CD14-positive monocyte (primary cell): ENCODE measurements around the gene AKR1C2. TPM values are rescaled to one million over a fixed set of nuclear protein-coding genes. Genes with fewer than 3 reads are reported as not detected.

ENCODE experiments used
- DNase-seq, 3 donors: peaks; one replicate each; pipeline ENCODE4 v3.0.0-alpha.2; 2011 to 2022
- H2AFZ ChIP-seq: 2 replicates; pipeline ENCODE4 v1.6.0; 2012; ENCODE audit warnings: mild to moderate bottlenecking, low read depth, low read length, inconsistent platforms; ENCODE audit not compliant: insufficient read depth, poor library complexity, severe bottlenecking
- H3K27ac ChIP-seq, 2 donors: 1 replicate in 1 of 2; 2 replicates in 1 of 2; pipeline ENCODE4 v1.5.1; 2012 to 2013; ENCODE audit warnings: low read length in 2 of 2, control low read depth in 1 of 2, inconsistent platforms in 1 of 2, low read depth in 1 of 2, mild to moderate bottlenecking in 1 of 2
- H3K27me3 ChIP-seq, 2 donors: one replicate each; pipeline versions ENCODE4 v1.6.0 to v1.6.1; 2011 to 2013; ENCODE audit warnings: low read length in 2 of 2; ENCODE audit not compliant: control insufficient read depth in 2 of 2, insufficient read depth in 2 of 2
- H3K36me3 ChIP-seq, 2 donors: replicated peaks in 1 of 2; 1 replicate in 1 of 2; 2 replicates in 1 of 2; pipeline versions ENCODE4 v1.5.1 to v1.6.1; 2012 to 2013; ENCODE audit warnings: low read length in 2 of 2, control low read depth in 1 of 2, inconsistent platforms in 1 of 2, mild to moderate bottlenecking in 1 of 2; ENCODE audit not compliant: insufficient read depth in 2 of 2, control insufficient read depth in 1 of 2
- H3K4me1 ChIP-seq, 2 donors: 1 replicate in 1 of 2; 2 replicates in 1 of 2; pipeline versions ENCODE4 v1.5.1 to v1.6.1; 2012 to 2013; ENCODE audit warnings: low read length in 2 of 2, control low read depth in 1 of 2, inconsistent platforms in 1 of 2, mild to moderate bottlenecking in 1 of 2, moderate library complexity in 1 of 2; ENCODE audit not compliant: insufficient read depth in 2 of 2, control insufficient read depth in 1 of 2
- H3K4me2 ChIP-seq: replicated peaks from 2 replicates; pipeline ENCODE3; 2012; ENCODE audit warnings: low read length, moderate library complexity, mild to moderate bottlenecking; ENCODE audit not compliant: poor library complexity, severe bottlenecking; ENCODE audit errors: extremely low read depth
- H3K4me3 ChIP-seq, 3 experiments: fragments of 200-600 bp in 1 of 3; sonication (generic) in 1 of 3; replicated peaks in 1 of 3; 1 replicate in 2 of 3; 2 replicates in 1 of 3; pipeline ENCODE4 v1.5.1; 2011 to 2013; ENCODE audit warnings: low read length in 3 of 3, mild to moderate bottlenecking in 3 of 3, control low read depth in 2 of 3, low read depth in 2 of 3, inconsistent platforms in 1 of 3, moderate library complexity in 1 of 3
- H3K79me2 ChIP-seq: 2 replicates; pipeline ENCODE4 v1.6.0; 2012; ENCODE audit warnings: mild to moderate bottlenecking, control low read depth, inconsistent platforms, low read length, moderate library complexity; ENCODE audit not compliant: insufficient read depth
- H3K9ac ChIP-seq: 2 replicates; pipeline ENCODE4 v1.6.0; 2017; ENCODE audit warnings: low read length, mild to moderate bottlenecking; ENCODE audit not compliant: insufficient read depth, poor library complexity, severe bottlenecking
- H3K9me3 ChIP-seq, 2 donors: replicated peaks in 1 of 2; 1 replicate in 1 of 2; 2 replicates in 1 of 2; pipeline versions ENCODE4 v1.5.1 to v1.6.1; 2012 to 2013; ENCODE audit warnings: low read length in 2 of 2, control low read depth in 1 of 2; ENCODE audit not compliant: control insufficient read depth in 1 of 2, insufficient read depth in 1 of 2
- H4K20me1 ChIP-seq: 2 replicates; pipeline ENCODE4 v1.6.0; 2012; ENCODE audit warnings: mild to moderate bottlenecking, low read length, control low read depth, moderate library complexity; ENCODE audit not compliant: insufficient read depth
- H3K27ac Mint-ChIP-seq, 7 donors: one replicate each; pipeline ENCODE4 v1.8.0; 2020; ENCODE audit warnings: mild to moderate bottlenecking in 7 of 7, mixed read lengths in 7 of 7, moderate library complexity in 6 of 7, inconsistent platforms in 2 of 7
- H3K27me3 Mint-ChIP-seq, 3 donors: one replicate each; pipeline ENCODE4 v1.8.0; 2021 to 2022; ENCODE audit warnings: low read depth in 3 of 3, mild to moderate bottlenecking in 3 of 3, mixed read lengths in 3 of 3, moderate library complexity in 3 of 3, inconsistent platforms in 1 of 3
- H3K36me3 Mint-ChIP-seq, 2 donors: one replicate each; pipeline ENCODE4 v1.8.0; 2020; ENCODE audit warnings: mixed read lengths in 2 of 2, inconsistent platforms in 1 of 2, mild to moderate bottlenecking in 1 of 2
- H3K4me1 Mint-ChIP-seq: one replicate; pipeline ENCODE4 v1.8.0; 2020; ENCODE audit warnings: mild to moderate bottlenecking, mixed read lengths
- H3K4me3 Mint-ChIP-seq, 2 donors: one replicate each; pipeline ENCODE4 v1.8.0; 2020; ENCODE audit warnings: mild to moderate bottlenecking in 2 of 2, mixed read lengths in 2 of 2, moderate library complexity in 1 of 2
- H3K9me3 Mint-ChIP-seq, 7 donors: one replicate each; pipeline ENCODE4 v1.8.0; 2020 to 2022; ENCODE audit warnings: mixed read lengths in 7 of 7, mild to moderate bottlenecking in 6 of 7, moderate library complexity in 6 of 7, inconsistent platforms in 2 of 7
- WGBS: methylation state at CpG from one replicate; pipeline ENCODE4 v1.1.5; 2013; ENCODE audit warnings: missing lambda C conversion rate; ENCODE audit not compliant: insufficient coverage; 5-methylcytosine and 5-hydroxymethylcytosine counted together
- intact Hi-C, 2 donors: fragments of 100-400 bp; cut with micrococcal nuclease; formaldehyde crosslinking; loops; one replicate each; pipeline versions ENCODE4 v1.15.0 to v1.15.1; 2023
- polyA plus RNA-seq, 3 donors: library from polyadenylated mRNA; depleted of rRNA in 1 of 3; unstranded in 2 of 3; stranded (reverse) in 1 of 3; fragments of 300-500 nt in 2 of 3; fragments of >200 nt in 1 of 3; fragmentation: Illumina TruSeq in 2 of 3; gene quantifications; 1 replicate in 2 of 3; 2 replicates in 1 of 3; pipeline ENCODE4 v1.2.3, GENCODE V29; 2012 to 2021
- TF ChIP-seq, protein P1 (sequence below): fragments of 200-600 bp; IDR thresholded peaks from one replicate; pipeline ENCODE4 v1.8.0; 2022; ENCODE audit warnings: antibody characterized with exemption, mild to moderate bottlenecking

AKR1C2 gene
- polyA plus RNA-seq, 3 donors: 0.13 TPM; not detected in 2

DNA sequence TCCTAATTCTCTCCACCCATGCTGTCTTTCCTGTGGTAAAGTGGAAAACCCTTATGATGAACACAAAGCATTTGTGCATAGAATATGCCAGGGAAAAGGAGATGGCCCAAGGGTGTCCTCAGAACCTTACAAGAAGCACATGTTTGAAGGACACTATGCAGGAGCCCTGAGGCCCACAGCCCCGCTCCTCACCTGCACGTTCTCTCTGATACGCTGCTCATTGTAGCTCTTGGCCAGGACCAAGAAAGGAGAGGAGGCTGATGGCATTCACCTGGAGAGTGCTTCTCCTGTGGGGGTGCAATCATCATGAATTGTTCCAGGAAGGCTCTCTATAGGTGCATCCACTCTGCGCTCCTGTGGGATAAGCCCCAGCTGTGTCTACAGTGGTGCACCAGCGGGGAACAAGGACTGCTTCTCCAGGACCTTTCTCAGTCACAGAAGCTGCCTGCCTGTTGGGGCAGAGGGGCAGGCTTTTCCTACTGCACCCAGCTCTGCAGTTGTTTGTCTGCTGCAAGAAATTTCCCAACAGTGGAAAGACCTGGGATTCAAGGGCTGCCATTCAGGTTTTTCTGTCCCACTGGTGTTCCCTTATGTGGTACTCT lies 19.9 kb downstream of the AKR1C2 start:
- peaks cover 1 to 2% (median 1%) of the 10 kb centered on the region in 3 donors for H3K27me3 Mint-ChIP-seq
- DNase-seq: no peak
- no peaks in the 10 kb centered on the region for H4K20me1 ChIP-seq
- no peak overlapping the region for H3K4me3 ChIP-seq
- intact Hi-C loops: no loop called here
- 94% methylated on average over 5 of the region's 5 CpGs for WGBS
- H3K4me1 Mint-ChIP-seq: peaks cover 2% of the 10 kb centered on the region
- no peaks in the 10 kb centered on the region for H3K4me1 ChIP-seq
- no peak overlapping the region for H3K4me2 ChIP-seq
- no peaks in the 10 kb centered on the region for H3K27me3 ChIP-seq
- no peak overlapping the region for H2AFZ ChIP-seq
- H3K79me2 ChIP-seq: no peaks in the 10 kb centered on the region
- H3K9ac ChIP-seq: no peak overlapping the region
- no peaks in the 10 kb centered on the region for H3K9me3 Mint-ChIP-seq
- H3K9me3 ChIP-seq: no peaks in the 10 kb centered on the region
- no peak overlapping the region for H3K27ac ChIP-seq
- H3K27ac Mint-ChIP-seq: no peak overlapping the region
- TF ChIP-seq, protein P1, sequence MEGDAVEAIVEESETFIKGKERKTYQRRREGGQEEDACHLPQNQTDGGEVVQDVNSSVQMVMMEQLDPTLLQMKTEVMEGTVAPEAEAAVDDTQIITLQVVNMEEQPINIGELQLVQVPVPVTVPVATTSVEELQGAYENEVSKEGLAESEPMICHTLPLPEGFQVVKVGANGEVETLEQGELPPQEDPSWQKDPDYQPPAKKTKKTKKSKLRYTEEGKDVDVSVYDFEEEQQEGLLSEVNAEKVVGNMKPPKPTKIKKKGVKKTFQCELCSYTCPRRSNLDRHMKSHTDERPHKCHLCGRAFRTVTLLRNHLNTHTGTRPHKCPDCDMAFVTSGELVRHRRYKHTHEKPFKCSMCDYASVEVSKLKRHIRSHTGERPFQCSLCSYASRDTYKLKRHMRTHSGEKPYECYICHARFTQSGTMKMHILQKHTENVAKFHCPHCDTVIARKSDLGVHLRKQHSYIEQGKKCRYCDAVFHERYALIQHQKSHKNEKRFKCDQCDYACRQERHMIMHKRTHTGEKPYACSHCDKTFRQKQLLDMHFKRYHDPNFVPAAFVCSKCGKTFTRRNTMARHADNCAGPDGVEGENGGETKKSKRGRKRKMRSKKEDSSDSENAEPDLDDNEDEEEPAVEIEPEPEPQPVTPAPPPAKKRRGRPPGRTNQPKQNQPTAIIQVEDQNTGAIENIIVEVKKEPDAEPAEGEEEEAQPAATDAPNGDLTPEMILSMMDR: no peak
- H3K36me3 ChIP-seq: no peaks in the 10 kb centered on the region
- no peak overlapping the region for H3K4me3 Mint-ChIP-seq
- no peaks in the 10 kb centered on the region for H3K36me3 Mint-ChIP-seq

DNA sequence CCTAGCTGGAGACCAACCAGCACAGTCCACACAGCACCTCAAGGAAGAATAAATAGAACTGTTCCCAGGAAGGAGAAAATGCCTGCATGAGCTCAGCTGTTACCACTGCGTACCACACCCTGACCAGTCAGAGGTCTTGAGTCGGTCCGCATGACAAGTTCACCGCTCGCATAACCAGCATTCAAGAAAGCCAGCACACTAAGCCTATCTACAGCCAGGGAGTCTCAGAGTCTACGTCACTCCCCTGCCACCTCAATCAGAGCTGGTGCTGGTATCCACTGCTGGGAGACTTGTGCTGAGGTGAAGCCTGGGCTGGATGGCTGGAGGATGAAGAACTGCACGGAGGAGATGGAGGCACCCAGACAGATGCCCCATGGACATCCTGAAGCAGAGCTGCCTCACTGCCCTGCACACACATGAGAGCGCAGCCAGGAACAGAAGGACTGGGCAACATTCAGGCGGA lies 20.9 kb downstream of the AKR1C2 start:
- no peak overlapping the region for H3K9ac ChIP-seq
- no peaks in the 10 kb centered on the region for H3K36me3 Mint-ChIP-seq
- no peak overlapping the region for H3K4me3 ChIP-seq
- no peaks in the 10 kb centered on the region for H4K20me1 ChIP-seq
- no peaks in the 10 kb centered on the region for H3K9me3 Mint-ChIP-seq
- H3K27ac Mint-ChIP-seq: peak overlapping the region in 1 of 7 donors; percentile 20
- no peaks in the 10 kb centered on the region for H3K4me1 ChIP-seq
- 100% methylated on average over 1 of the region's 9 CpGs for WGBS
- H3K4me3 Mint-ChIP-seq: no peak overlapping the region
- H3K36me3 ChIP-seq: no peaks in the 10 kb centered on the region
- intact Hi-C loops: no loop called here
- no peak overlapping the region for H3K4me2 ChIP-seq
- H3K27me3 ChIP-seq: no peaks in the 10 kb centered on the region
- no peaks in the 10 kb centered on the region for H3K79me2 ChIP-seq
- H3K27ac ChIP-seq: no peak overlapping the region
- H3K4me1 Mint-ChIP-seq: peaks cover 2% of the 10 kb centered on the region
- TF ChIP-seq, protein P1: no peak
- no peak for DNase-seq
- H2AFZ ChIP-seq: no peak overlapping the region
- H3K9me3 ChIP-seq: no peaks in the 10 kb centered on the region
- peaks cover 1 to 2% (median 1%) of the 10 kb centered on the region in 3 donors for H3K27me3 Mint-ChIP-seq
